ENCODE data around the gene TP73.

The TP73 gene

GRCh38 chr1:3674100-3675094 is 22.1 kb downstream of the TP73 start:
- DNase-seq: no peak

DNA sequence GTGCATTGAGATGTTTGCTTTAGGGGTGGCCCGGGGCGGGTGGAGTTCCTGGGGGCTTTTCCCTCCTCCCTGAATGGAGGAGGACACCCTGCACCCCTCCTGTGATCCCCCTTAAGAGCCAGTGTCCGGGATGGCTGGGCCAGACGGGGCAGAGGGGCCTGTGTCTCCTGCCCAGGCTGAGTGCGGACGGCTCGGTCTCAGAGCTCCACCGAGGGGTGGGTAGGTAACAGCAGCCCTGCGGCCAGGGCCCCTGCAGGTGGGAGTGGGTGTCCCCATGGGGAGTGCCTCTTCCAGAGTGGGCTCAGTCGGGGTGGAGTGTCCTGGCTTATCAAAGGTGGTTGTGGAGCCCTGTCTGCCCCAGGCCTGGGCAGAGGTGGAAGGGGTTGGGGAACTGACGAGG is 23.1 kb downstream of the TP73 start:
- no peak for DNase-seq

DNA sequence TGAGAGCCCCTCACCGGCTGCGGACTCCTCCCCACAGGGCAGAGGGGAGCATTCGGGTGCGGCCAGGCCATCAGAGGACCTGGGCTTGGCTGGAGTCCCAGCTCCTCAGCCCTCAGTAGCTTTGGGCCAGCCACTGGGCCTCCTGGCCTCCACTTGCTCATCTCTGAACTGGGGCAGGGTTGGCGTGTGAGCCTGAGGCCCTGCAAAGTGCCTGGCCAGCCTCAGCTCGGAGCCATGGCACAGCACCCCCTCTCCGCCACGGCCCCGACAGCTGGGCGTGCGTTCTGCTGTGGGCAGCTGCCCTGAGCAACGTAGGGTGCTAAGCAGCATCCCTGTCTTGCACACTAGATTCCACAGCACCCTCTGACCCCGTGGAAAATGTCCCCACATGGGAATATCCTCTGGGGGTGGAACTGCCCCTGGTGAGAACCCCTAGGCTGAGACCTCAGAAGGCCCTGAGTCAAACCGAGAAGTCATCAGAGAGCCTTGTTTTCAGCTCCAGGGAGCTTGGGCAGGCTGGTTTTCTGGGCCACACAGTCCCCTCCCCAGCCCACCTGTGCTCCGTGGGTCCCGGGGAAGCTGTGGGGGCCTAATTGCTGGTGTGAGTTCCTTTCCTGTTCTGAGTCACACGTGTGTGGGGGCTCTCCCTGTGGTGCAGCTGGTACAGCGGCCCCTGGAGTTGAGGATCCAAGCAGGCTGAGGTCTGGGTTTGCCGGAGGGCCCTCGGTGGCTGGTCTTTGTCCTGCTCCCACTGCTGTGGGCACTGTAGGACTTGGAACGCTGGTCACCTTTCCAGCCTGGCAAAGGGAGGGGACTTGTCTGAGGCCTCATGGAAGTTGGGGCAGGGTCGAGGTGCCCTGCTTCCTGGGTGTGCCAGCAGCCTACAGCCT is 24.5 kb downstream of the TP73 start:
- DNase-seq: no peak

- no peak for DNase-seq
These were observed 25.2 kb downstream of the TP73 start for GRCh38 chr1:3677484-3677883.

DNA sequence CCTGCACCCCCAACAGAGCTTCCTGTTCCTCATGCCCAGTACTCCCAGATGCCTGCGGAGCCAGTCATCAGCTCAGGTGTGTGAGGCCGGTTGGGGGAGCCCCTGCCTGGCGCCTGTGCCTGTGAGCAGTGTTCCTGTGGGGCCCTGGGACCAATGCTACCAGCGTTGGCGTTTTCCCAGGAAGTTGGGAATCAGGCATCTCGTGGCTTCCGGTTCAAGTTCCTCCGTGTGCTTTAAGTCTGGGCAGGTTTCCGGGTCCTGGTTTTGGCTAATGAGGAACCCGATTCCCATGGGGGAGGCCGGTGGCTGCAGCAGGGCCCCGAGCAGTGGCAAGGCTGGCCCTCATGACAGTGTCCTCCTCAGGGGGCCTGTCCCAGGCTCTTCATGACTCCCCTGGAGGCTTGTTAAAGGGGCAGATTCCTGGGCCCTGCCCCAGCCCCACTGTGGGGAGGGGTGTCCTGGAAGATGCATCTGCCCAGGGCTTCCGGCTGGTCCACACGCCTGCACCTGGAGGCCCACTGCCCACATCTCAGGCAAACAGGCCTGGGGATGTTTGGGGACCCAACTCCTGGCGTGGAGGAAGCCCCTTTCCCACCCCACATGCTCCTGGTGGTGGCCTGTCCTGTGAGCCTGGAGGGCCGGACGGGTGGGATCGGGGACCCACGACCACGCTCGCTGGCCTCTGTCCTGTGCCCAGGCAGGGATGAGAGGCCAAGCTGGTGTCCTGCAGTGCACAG is 26.2 kb downstream of the TP73 start:
- DNase-seq: no peak

GRCh38 chr1:3679098-3679555 is 26.8 kb downstream of the TP73 start:
- DNase-seq: no peak

DNA sequence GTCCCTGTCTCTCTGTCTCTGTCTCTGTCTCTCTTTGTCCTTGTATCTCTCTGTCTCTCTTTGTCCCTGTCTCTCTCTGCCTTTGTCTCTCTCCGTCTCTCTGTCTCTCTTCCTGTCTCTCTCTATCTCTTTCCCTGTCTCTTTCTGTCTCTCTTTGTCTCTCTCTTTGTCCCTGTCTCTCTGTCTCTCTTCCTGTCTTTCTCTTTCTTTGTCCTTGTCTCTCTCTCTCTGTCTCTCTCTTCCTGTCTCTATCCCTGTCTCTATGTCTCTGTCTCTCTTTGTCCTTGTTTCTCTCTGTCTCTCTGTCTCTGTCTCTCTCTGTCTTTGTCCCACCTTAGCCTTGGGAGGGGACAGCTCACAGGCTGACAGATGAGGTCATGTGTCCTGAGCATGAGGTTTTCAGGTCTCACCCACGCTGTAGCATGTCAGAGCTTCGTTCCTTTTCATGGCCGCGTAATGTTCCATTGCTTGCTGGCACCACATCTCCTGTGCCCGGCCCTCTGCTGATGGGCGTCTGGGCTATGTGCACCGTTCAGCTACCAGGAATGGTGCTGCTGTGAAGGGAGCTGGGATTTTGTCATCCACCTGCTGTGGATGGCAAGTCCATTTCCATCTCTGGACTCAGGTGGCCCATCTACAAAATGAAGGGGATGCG is 27.6 kb downstream of the TP73 start:
- no peak for DNase-seq

- DNase-seq: no peak
These were observed 28.3 kb downstream of the TP73 start for GRCh38 chr1:3680488-3681230.

- no peak for DNase-seq
These were observed 29.0 kb downstream of the TP73 start for GRCh38 chr1:3681231-3681897.

GRCh38 chr1:3681898-3682806 is 29.8 kb downstream of the TP73 start:
- DNase-seq: no peak

- no peak for DNase-seq
These were observed 30.9 kb downstream of the TP73 start for GRCh38 chr1:3683197-3683596.

DNA sequence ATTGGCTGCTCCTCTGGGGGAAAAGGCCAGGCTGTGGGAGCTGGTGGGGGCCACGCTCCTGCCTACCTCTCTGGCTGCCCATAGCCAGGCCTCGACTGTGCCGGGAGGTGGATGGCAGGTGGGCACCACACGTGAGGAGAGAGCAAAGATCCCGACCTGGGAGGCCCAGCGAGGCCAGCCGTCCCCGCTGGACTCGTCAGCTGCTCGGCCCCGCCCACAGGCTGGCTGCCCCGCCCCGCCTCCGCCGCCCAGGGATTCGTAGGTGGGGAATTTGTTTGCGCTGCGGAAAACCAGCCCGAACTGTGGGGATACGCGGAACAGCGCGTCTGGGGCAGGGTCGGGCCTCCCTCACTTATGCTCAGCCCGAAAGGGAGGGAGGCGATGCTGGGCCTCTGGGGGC is 31.7 kb downstream of the TP73 start:
- no peak for DNase-seq

DNA sequence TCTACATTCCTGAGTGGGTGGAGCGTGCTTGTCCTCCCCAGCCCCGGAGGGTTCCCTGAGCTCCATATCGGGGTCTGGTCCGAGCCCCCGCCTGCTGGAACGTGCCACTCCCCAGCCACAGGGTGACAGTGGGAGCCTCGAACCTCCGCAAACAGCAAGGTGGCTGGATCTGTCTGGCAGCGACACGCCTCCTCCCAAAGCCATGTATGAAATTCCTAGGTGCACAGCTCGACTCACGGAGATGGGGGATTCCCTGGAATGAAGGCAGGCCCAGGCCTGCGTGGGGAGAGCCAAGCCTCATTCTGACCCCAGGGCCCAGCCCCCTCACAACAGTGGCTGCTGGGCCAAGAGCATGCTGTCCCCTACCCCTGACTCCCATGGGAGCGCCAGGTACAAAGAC is 32.9 kb downstream of the TP73 start:
- DNase-seq: no peak

- DNase-seq: no peak
These were observed 33.6 kb downstream of the TP73 start for GRCh38 chr1:3685906-3686305.

DNA sequence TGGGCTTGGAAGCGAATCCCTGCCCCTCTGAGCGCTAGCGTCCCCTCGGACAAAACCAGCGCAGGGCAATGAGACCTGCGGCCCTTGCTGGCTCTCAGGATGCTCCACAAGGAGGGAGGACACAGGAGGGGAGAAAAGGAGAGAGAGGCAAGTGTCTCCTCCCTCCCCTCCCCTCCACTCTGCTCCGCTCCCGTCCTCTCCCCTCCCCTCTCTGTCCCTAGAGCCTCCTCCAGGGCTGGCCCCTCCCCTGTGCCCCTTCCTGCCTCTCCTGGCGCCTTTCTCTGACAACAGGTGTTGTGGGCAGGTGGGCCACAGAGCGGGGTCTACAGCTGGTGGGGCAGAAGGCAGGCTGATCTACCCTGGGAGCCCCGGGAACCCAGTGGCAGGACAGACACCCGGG is 35.2 kb downstream of the TP73 start:
- no peak for DNase-seq

DNA sequence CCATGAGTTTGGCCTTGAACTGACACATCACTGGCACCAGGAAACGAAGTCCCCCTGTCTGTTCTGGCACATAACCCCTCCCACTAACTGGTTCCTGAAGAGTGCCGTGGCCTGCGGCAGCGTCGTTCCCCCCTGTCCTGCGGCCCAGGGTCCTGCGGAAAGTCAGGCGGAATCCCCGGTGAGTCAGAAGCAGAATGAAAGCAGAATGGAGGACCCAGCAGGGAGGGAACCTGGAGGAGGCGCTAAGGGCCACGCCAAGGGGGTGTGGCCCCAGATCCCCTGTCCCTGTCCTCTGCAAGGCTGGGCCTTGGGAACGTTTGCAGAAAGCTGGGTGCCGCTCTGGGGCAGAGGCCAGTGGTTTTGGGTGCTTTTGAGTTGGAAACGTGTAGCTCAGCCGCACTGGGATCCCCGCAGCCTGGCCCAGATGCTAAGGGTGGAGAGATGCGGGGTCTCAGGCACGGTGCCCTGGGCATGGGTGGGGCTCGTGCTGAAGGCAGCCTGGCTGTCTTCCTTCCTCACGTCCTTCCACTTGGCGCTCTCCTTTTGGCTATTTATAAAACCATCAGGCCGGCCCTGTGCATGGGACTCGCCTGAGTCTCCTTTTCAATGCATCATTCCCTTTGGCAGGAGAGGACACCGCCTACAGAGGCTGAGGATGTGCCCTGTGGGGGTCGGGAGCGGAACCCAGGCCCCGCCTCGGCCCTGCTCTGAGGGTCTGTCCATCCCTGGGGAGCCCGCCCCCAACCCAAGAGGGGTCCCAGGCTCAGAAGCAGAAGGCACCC is 36.2 kb downstream of the TP73 start:
- DNase-seq: no peak

DNA sequence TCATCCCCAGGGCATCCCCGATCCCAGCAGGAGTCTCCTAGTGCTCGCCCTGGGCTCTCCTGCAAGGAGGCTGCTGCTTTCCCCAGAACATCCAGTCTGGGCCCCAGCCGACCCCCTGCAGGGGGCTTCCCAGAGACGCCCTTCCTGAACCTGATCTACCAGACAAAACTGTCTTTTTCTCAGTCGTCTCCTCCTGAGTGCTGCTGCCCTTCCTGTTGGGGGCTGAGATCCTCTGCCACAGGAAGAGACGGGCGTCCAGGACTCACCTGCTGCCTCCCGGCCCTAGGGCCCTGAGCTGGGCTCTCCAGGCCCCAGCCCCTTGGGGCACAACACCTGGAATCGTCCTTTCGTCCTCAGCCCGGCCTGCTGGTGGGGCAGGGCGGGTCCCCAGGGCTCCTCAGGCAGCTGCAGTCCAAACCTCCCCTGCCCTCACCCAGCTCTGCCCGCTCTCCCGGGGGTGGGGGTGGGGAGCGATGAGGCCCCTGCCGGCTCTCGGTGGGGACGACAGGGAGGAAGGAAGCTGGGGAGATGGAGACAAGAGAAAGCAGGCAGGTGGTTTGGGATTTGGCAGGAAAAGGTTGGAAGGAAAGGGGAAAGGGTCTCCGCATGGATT is 36.9 kb downstream of the TP73 start:
- DNase-seq: no peak

DNA sequence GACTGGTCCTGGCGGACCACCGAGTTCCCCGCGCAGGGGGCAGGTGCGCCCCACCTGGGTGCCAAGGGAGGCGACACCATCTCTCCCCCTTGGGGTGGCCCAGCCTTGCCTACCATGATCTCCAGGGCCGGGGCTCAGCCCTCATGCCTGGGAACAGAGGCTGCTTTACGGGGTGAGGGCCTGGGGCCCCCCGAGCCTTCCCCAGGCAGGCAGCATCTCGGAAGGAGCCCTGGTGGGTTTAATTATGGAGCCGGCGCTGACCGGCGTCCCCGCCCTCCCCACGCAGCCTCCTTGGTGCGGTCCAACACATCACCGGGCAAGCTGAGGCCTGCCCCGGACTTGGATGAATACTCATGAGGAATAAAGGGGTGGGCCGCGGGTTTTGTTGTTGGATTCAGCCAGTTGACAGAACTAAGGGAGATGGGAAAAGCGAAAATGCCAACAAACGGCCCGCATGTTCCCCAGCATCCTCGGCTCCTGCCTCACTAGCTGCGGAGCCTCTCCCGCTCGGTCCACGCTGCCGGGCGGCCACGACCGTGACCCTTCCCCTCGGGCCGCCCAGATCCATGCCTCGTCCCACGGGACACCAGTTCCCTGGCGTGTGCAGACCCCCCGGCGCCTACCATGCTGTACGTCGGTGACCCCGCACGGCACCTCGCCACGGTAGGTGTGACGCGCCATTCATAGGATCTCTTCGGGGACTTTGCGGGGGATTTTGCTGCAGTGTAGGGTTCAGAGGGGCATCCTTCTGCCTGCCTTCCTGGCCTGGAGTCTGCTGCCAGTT is 38.2 kb downstream of the TP73 start:
- DNase-seq: no peak

Data from hematopoietic multipotent progenitor cell treated with erythropoietin and hydrocortisone succinate and interleukin-3 and kit ligand, for 8 days (in vitro differentiated cells).